HG03460 (cell line): Measurements from ENCODE around the gene TRPM4.
"Not testable (repeated sequence)": the region's sequence is repeated elsewhere in the genome, so short reads cannot be mapped to it uniquely, and the experiment has no call there.

Experiments
- ATAC-seq: cut with Tn5 transposase; IDR thresholded peaks from one replicate; pipeline ENCODE4 v1.9.1; 2021; ENCODE audit not compliant: unreplicated experiment

The TRPM4 gene

GRCh38 chr19:49223472-49223871 lies 65.9 kb downstream of the TRPM4 start:
- ATAC-seq = no peak

GRCh38 chr19:49224441-49224840 lies 66.8 kb downstream of the TRPM4 start:
- ATAC-seq = not testable (repeated sequence)

DNA sequence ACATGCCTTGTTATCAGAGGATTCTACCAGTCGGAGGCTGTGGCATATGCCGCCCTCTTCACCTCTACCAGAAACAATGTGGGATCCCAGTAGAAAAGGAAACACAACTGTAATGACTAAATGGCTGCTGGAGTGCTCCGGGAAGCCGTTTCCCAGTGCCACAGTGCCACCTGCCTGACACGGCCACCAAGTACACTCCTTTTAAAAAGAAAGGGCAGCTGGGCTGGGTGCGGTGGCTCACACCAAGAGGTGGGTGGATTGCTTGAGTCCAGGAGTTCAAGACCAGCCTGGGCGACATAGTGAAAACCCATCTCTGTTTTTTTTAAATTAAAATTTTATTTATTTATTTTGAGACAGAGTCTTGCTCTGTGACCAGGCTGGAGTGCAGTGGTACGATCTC lies 67.3 kb downstream of the TRPM4 start:
- ATAC-seq = no peak

DNA sequence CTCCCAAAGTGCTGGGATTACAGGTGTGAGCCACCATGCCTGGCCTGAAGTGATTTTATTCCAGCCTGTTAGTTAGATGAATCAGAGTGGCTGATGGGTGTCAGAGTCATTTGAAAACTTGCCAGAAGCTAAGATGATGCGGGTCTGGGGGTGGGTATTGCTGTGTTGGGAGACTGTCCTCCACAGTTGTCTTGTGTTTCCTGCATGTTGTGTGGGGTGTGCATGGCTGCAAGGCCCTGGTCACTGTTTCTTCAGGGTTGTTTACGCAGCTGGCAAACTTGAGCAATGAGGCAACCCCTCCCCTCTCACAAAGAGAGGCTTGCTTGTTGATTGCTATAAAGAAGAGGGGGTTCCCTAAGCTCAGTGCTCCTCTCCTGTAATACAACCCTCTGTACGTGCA lies 71.8 kb downstream of the TRPM4 start:
- no peak for ATAC-seq

DNA sequence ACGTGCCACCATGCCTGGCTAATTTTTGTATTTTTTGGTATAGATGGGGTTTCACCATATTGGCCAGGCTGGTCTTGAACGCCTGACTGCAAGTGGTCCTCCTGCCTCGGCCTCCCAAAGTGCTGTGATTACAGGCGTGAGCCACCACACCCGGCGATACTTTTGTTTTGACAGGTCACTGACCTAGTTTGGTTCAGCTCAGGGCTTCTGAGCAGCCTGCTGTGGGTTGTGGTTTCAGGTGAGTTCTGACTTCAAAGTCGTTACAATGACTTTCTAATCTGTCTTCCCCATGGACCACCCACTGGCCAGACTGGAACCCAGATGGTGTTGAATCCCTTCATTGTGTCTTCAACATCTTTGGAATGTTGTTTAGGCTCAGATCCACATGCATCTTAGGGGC lies 73.8 kb downstream of the TRPM4 start:
- no peak for ATAC-seq

GRCh38 chr19:49231804-49232203 lies 74.2 kb downstream of the TRPM4 start:
- ATAC-seq = no peak

GRCh38 chr19:49233163-49233562 lies 75.6 kb downstream of the TRPM4 start:
- no peak for ATAC-seq

GRCh38 chr19:49241769-49242168 lies 84.2 kb downstream of the TRPM4 start:
- no peak for ATAC-seq

- no peak for ATAC-seq
These were observed 85.5 kb downstream of the TRPM4 start for GRCh38 chr19:49243129-49243528.

GRCh38 chr19:49243726-49244125 lies 86.1 kb downstream of the TRPM4 start:
- no peak for ATAC-seq

DNA sequence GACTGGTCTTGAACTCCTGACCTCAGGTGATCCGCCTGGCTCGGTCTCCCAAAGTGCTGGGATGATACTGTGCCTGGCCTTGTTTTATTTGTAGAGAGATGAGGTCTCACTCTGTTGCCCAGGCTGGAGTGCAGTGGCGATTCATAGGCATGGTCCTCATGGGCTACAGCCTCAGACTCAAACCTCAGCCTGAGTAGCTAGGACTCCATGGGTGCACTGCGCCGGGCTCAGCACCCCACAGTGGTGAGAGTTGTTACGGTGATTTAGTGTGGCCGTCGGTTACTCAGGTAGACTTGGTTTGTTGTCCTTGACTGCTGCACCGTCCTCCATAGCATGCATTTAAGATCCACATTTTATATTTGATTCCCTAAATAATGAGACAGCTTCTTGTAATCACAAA lies 86.7 kb downstream of the TRPM4 start:
- no peak for ATAC-seq

GRCh38 chr19:49247676-49248075 lies 90.1 kb downstream of the TRPM4 start:
- ATAC-seq = no peak

- no peak for ATAC-seq
These were observed 92.3 kb downstream of the TRPM4 start for GRCh38 chr19:49249933-49250332.

DNA sequence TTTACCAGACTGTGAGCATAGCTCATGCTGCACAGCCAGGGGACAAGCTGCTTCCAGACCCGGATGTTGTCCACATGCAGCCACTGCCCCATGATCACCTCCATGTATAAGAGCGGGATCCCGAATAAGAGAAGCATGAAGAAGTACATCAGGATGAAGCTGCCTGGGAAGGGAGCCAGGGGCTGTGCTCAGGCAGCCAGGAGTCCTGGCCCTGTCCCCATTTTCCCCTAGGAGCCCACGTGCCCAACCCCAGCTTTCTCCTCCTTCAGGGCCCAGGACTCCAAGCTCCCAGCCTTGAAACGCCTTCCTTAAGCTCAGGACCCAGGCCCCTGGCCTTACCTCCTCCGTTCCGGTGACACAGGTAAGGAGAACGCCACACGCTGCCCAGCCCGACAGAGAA lies 98.1 kb downstream of the TRPM4 start:
- no peak for ATAC-seq

DNA sequence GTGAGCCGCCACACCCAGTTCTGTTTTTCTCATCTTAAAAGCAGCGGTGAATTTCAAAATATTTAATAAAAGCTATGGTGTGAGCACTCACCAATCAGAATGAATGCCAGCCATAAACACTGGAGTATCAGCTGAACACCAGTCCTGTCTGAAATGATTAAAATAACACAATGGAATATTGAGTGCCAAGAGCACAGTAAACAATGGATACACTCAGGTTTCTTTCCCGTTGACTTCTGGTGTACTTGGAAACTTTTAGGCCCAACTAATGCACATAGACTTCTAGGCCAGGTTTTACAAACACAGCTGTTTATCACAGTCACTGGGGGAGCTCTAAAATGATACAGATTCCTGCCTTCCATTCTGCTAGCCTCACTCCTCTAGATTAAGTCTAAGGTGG lies 99.1 kb downstream of the TRPM4 start:
- no peak for ATAC-seq
